RWPE1 (cell line): ENCODE data around the gene ELP6.

Source experiments
- CTCF ChIA-PET: fragments of 350-600 bp; sonication (Branson Sonifier 250); formaldehyde crosslinking; extraction: SDS; loops from one replicate; lab custom pipeline; 2021; lab: Yijun Ruan, JAX
- POLR2A ChIA-PET: fragments of 400-600 bp; formaldehyde crosslinking; extraction: SDS; loops from one replicate; lab custom pipeline; 2020; ENCODE audit warnings: antibody characterized with exemption; ENCODE audit not compliant: low non-redundant PET; lab: Yijun Ruan, JAX
- DNase-seq: peaks from one replicate; pipeline ENCODE4 v3.0.0; 2012; ENCODE audit warnings: low spot score
- H3K27ac ChIP-seq: fragments of 450-650 bp; 2 replicates; pipeline ENCODE4 v1.5.1; 2017
- TF ChIP-seq, protein P1 (sequence below): fragments of 450-650 bp; conservative IDR thresholded peaks from 2 replicates; pipeline ENCODE4 v1.5.1; 2017; ENCODE audit warnings: low read depth, mild to moderate bottlenecking

ELP6 gene

GRCh38 chr3:47513125-47513929 lies at the start of gene ELP6:
ELP6 (minus strand) TSS chr3:47513712; CDS start chr3:47513590, 122 bp downstream.
- ChIA-PET POLR2A (interaction anchor here (0.7 kb wide), 1 partner anchor 273 kb away, joined by 13 read pairs; no protein-coding TSS in a partner anchor), CTCF (interaction anchor here (0.7 kb wide), 1 partner anchor 50 kb away, joined by 3 read pairs; no protein-coding TSS in a partner anchor)
- TF ChIP-seq, protein P1, sequence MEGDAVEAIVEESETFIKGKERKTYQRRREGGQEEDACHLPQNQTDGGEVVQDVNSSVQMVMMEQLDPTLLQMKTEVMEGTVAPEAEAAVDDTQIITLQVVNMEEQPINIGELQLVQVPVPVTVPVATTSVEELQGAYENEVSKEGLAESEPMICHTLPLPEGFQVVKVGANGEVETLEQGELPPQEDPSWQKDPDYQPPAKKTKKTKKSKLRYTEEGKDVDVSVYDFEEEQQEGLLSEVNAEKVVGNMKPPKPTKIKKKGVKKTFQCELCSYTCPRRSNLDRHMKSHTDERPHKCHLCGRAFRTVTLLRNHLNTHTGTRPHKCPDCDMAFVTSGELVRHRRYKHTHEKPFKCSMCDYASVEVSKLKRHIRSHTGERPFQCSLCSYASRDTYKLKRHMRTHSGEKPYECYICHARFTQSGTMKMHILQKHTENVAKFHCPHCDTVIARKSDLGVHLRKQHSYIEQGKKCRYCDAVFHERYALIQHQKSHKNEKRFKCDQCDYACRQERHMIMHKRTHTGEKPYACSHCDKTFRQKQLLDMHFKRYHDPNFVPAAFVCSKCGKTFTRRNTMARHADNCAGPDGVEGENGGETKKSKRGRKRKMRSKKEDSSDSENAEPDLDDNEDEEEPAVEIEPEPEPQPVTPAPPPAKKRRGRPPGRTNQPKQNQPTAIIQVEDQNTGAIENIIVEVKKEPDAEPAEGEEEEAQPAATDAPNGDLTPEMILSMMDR: peak; percentile 58
- peak; percentile 91 for DNase-seq
- H3K27ac ChIP-seq: peak within 1 kb of the TSS; percentile 100

DNA sequence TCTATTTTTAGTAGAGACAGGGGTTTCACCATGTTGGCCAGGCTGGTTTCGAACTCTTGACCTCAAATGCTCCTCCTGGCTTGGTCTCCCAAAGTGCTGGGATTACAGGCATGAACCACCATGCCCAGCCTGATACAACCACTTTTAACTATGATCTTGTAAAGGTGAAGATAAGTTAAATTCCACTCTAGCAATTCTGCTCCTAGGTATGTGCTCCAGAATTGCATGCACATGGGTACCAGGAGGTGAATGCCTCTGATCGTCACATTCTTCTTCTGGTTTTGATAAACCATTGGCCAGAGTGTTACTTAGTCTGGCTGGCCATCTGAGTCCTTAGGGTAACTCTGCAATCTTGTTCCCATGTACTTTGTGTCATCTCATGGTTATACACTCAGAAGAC lies 42.8 kb upstream of the ELP6 start:
- DNase-seq: no peak
- H3K27ac ChIP-seq: no peak overlapping the region
- TF ChIP-seq, protein P1: no peak
- CTCF ChIA-PET: no interaction called here
- POLR2A ChIA-PET: no interaction called here

- no peak overlapping the region for H3K27ac ChIP-seq
- POLR2A ChIA-PET: no interaction called here
- no peak for DNase-seq
- TF ChIP-seq, protein P1: no peak
- CTCF ChIA-PET: no interaction called here
These were observed 40.8 kb upstream of the ELP6 start for GRCh38 chr3:47554335-47554734.

DNA sequence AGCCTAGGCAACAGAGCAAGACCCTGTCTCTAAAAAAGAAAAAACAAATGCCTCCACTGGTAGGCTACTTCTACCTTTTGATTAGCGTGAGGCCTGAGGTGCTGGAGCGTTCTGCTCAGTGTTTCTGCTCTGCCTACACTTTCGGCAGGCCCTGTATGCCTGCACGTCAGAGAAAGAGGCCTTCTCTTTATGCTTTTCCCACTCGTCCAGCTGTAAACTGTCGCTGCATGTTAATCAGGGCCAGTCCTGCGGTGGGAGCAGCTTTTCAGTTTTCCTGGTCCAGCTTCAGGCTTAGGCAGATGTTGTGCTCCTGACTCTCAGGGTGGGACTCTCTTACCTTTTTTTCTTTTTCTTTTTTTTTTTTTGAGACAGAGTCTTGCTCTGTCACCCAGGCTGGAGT lies 39.9 kb upstream of the ELP6 start:
- ChIA-PET CTCF (no interaction called here), POLR2A (no interaction called here)
- TF ChIP-seq, protein P1: no peak
- H3K27ac ChIP-seq: no peak overlapping the region
- DNase-seq: no peak

GRCh38 chr3:47542471-47543173 lies 29.1 kb upstream of the ELP6 start:
- POLR2A ChIA-PET: no interaction called here
- CTCF ChIA-PET: interaction anchor here (0.7 kb wide), 1 partner anchor 20 kb away, joined by 3 read pairs; no protein-coding TSS in a partner anchor
- H3K27ac ChIP-seq: no peak overlapping the region
- TF ChIP-seq, protein P1: no peak
- no peak for DNase-seq

- ChIA-PET POLR2A (no interaction called here), CTCF (no interaction called here)
- no peak for DNase-seq
- no peak overlapping the region for H3K27ac ChIP-seq
- TF ChIP-seq, protein P1: no peak
These were observed 28.1 kb upstream of the ELP6 start for GRCh38 chr3:47541583-47542108.
